K562 (cell line): ENCODE measurements around the gene SUN5. TPM values are rescaled to one million over a fixed set of nuclear protein-coding genes. Genes with fewer than 3 reads are reported as not detected.

ENCODE experiments used
- ATAC-seq: fragments of 200-7000 bp; cut with Tn5 transposase; 3 replicates; pipeline ENCODE4 v1.9.1; 2020; ENCODE audit warnings: moderate library complexity
- BruUV-seq: library from RNA; stranded (reverse); fragments of 400-500 nt; replicated peaks from 2 replicates; lab custom pipeline; 2021; lab: Mats Ljungman, UMichigan
- CTCF ChIA-PET: fragments of 300-600 bp; formaldehyde crosslinking; extraction: SDS; loops from one replicate; lab custom pipeline; 2021; ENCODE audit warnings: low intra/inter-chr PET ratio; lab: Yijun Ruan, JAX
- POLR2A ChIA-PET: fragments of 300-600, 350-650 bp; sonication (Branson Sonifier 250); formaldehyde crosslinking; extraction: SDS; loops from one replicate; lab custom pipeline; 2021; ENCODE audit warnings: antibody characterized with exemption, inconsistent platforms; lab: Yijun Ruan, JAX
- DNase-seq, 4 experiments: peaks; one replicate each; pipeline versions ENCODE4 v3.0.0 to v3.0.0-alpha.2; 2011 to 2018; ENCODE audit warnings: low spot score in 3 of 4, mixed read lengths in 3 of 4; ENCODE audit errors: extremely low read depth in 1 of 4
- FAIRE-seq: peaks from 2 replicates; lab custom pipeline; 2011; peaks lifted over from hg19 to GRCh38; lab: Jason Lieb, UNC
- H2AFZ ChIP-seq: 2 replicates; pipeline ENCODE4 v1.6.0; 2011; ENCODE audit warnings: low read depth, low read length, control low read depth, inconsistent platforms
- H3K27ac ChIP-seq: fragments of 200-600 bp; 3 replicates; pipeline ENCODE4 v1.8.0; 2011; ENCODE audit warnings: low read depth, mild to moderate bottlenecking, control low read depth, inconsistent platforms, low read length, moderate library complexity, mixed read lengths; ENCODE audit errors: extremely low read depth
- H3K27me3 ChIP-seq, 2 experiments: fragments of 300-600 bp in 1 of 2; 2 replicates in 1 of 2; 3 replicates in 1 of 2; pipeline versions ENCODE4 v1.6.0 to v1.8.0; 2011; ENCODE audit warnings: inconsistent platforms in 2 of 2, low read length in 2 of 2, mild to moderate bottlenecking in 1 of 2, mixed read lengths in 1 of 2, moderate library complexity in 1 of 2; ENCODE audit not compliant: control insufficient read depth in 2 of 2, insufficient read depth in 2 of 2
- H3K36me3 ChIP-seq: fragments of 300-600 bp; 3 replicates; pipeline ENCODE4 v1.8.0; 2011; ENCODE audit warnings: mild to moderate bottlenecking, low read length, inconsistent platforms; ENCODE audit not compliant: control insufficient read depth, insufficient read depth
- H3K4me1 ChIP-seq, 2 experiments: fragments of 200-600 bp in 1 of 2; replicated peaks in 1 of 2; 2 replicates in 1 of 2; 3 replicates in 1 of 2; pipeline versions ENCODE4 v1.5.1 to v1.8.0; 2011; ENCODE audit warnings: inconsistent platforms in 2 of 2, low read length in 2 of 2, mild to moderate bottlenecking in 1 of 2, mixed read lengths in 1 of 2, moderate library complexity in 1 of 2; ENCODE audit not compliant: control insufficient read depth in 2 of 2, insufficient read depth in 2 of 2
- H3K4me2 ChIP-seq: 2 replicates; pipeline ENCODE4 v1.6.1; 2011; ENCODE audit warnings: low read length, control low read depth, inconsistent platforms, mixed read lengths; ENCODE audit not compliant: insufficient read depth
- H3K4me3 ChIP-seq: fragments of 200-600 bp; sonication (generic), shearing (Covaris generic); 2 replicates; pipeline ENCODE4 v1.5.1; 2016; ENCODE audit warnings: control low read depth, inconsistent platforms
- H3K79me2 ChIP-seq: fragments of 200-600 bp; 3 replicates; pipeline ENCODE4 v1.8.0; 2011; ENCODE audit warnings: low read length, inconsistent platforms; ENCODE audit not compliant: control insufficient read depth, insufficient read depth
- H3K9ac ChIP-seq, 2 experiments: 2 replicates each; pipeline versions ENCODE4 v1.6.0 to v1.6.1; 2011; ENCODE audit warnings: low read depth in 2 of 2, low read length in 2 of 2, control low read depth in 1 of 2, inconsistent platforms in 1 of 2, mild to moderate bottlenecking in 1 of 2, mixed read lengths in 1 of 2; ENCODE audit not compliant: insufficient read depth in 1 of 2
- H3K9me1 ChIP-seq: one replicate; pipeline ENCODE4 v1.6.0; 2011; ENCODE audit warnings: inconsistent platforms, mild to moderate bottlenecking, low read length, moderate library complexity; ENCODE audit not compliant: control insufficient read depth, insufficient read depth
- H3K9me3 ChIP-seq: replicated peaks from 2 replicates; pipeline ENCODE4 v1.5.1; 2011; ENCODE audit warnings: low read depth, low read length, inconsistent platforms; ENCODE audit not compliant: control insufficient read depth, insufficient read depth
- H4K20me1 ChIP-seq: replicated peaks from 2 replicates; pipeline ENCODE4 v1.6.1; 2011; ENCODE audit warnings: low read length, inconsistent platforms, mixed read lengths; ENCODE audit not compliant: control insufficient read depth, insufficient read depth
- CBFA2T2 ChIP-seq: fragments of 450-650 bp; conservative IDR thresholded peaks from 2 replicates; pipeline ENCODE4 v1.6.1; 2017; ENCODE audit warnings: mild to moderate bottlenecking
- ESRRA ChIP-seq: fragments of 450-650 bp; IDR thresholded peaks from 2 replicates; pipeline ENCODE4 v1.6.1; 2014; ENCODE audit warnings: low read depth, mild to moderate bottlenecking, moderate library complexity, borderline replicate concordance
- STAT5A ChIP-seq: IDR thresholded peaks from 2 replicates; pipeline ENCODE4 v1.6.1; 2012; ENCODE audit warnings: low read length, inconsistent platforms, borderline replicate concordance
- TBL1XR1 ChIP-seq, 2 experiments: IDR thresholded peaks; 2 replicates each; pipeline ENCODE4 v1.6.1; 2012; ENCODE audit warnings: improper control_type of control experiment in 2 of 2, low read length in 2 of 2, mild to moderate bottlenecking in 1 of 2
- ZNF518B ChIP-seq: fragments of 250-450 bp; sonication (Bioruptor Pico); IDR thresholded peaks from 2 replicates; pipeline ENCODE4 v1.5.0; 2021; ENCODE audit warnings: mild to moderate bottlenecking, moderate library complexity
- WGBS: fragments of 100-300 bp; shearing (Covaris generic); methylation state at CpG from one replicate; pipeline ENCODE4 v1.1.6; 2016; ENCODE audit warnings: low coverage, mixed read lengths; ENCODE audit not compliant: insufficient coverage; ENCODE audit errors: missing lambda C conversion rate; 5-methylcytosine and 5-hydroxymethylcytosine counted together
- in situ Hi-C: fragments of 300-500 bp; cut with MboI; formaldehyde crosslinking; loops from 4 replicates; pipeline ENCODE4 v1.15.0; 2018; ENCODE audit warnings: inconsistent platforms, mixed read lengths
- intact Hi-C: fragments of 100-400 bp; cut with micrococcal nuclease; formaldehyde crosslinking; loops from 2 replicates; pipeline ENCODE4 v1.14.2; 2022
- polyA plus RNA-seq, 8 experiments: library from polyadenylated mRNA; depleted of rRNA in 4 of 8; stranded (reverse) in 5 of 8; unstranded in 3 of 8; fragments of >200 nt; fragmentation: Nextera tagmentation in 2 of 8; fragmentation: Illumina TruSeq in 1 of 8; extraction: Ambion mirVana in 2 of 8; extraction: Trizol in 1 of 8; gene quantifications; 2 replicates each; pipeline versions ENCODE4 v1.2.1 to v1.2.3, GENCODE V29; 2011 to 2014; ENCODE audit warnings: inconsistent platforms in 1 of 8, missing spikeins in 1 of 8
- total RNA-seq, 7 experiments: library from RNA; depleted of rRNA in 6 of 7; stranded (reverse); fragments of >200 nt in 6 of 7; fragmentation: Illumina TruSeq in 2 of 7; extraction: Trizol in 2 of 7; gene quantifications; 2 replicates each; pipeline versions ENCODE4 v1.2.1 to v1.2.3, GENCODE V29; 2011 to 2021; ENCODE audit warnings: low replicate concordance in 1 of 7

The SUN5 gene
- total and polyA plus RNA-seq, 9 of the 15 experiments (the other 6 are each of a cell fraction or from before 2014, with no cell fraction given), result not detected

- TF ChIP-seq ESRRA, result no peak
- TF ChIP-seq STAT5A, result no peak
- TF ChIP-seq CBFA2T2, result no peak
- no peak for TF ChIP-seq ZNF518B (CRISPR knock-in tag)
- no peak for TF ChIP-seq TBL1XR1 (IDR thresholded peaks at IDR 0.05; ENCODE audit: low read length in 2 of 2)
- 3% methylated on average over 12 of the region's 16 CpGs for WGBS
- ATAC-seq (no peak), DNase-seq (no peak), FAIRE-seq (no peak)
- BruUV-seq, result no TSS peak
- Histone ChIP-seq H3K27ac (no peak overlapping the region), H3K27me3 (peaks cover 28 to 64% of the 10 kb centered on the region in 2 experiments), H3K79me2 (no peaks in the 10 kb centered on the region), H3K36me3 (no peaks in the 10 kb centered on the region), H2AFZ (no peak overlapping the region), H3K4me3 (no peak overlapping the region), H3K9ac (no peak overlapping the region), H3K4me1 (peaks cover 5 to 8% of the 10 kb centered on the region in 2 experiments; a peak in 3 of 5 replicates), H3K9me1 (no peaks in the 10 kb centered on the region), H3K4me2 (no peak overlapping the region), H3K9me3 (no peaks in the 10 kb centered on the region), H4K20me1 (no peaks in the 10 kb centered on the region; the same call in 1 of the 2 replicates)
- CTCF ChIA-PET, result no interaction called here
- intact Hi-C loops, result no loop called here
- in situ Hi-C loops, result no loop called here
- POLR2A ChIA-PET, result interaction anchor here (0.8 kb wide), 1 partner anchor 23 kb away, joined by 4 read pairs; no protein-coding TSS in a partner anchor
Measured at GRCh38 chr20:32967961-32968457, 36.2 kb downstream of the SUN5 start.
